ENCODE measurements around the gene ETFB. TPM values are rescaled to one million over a fixed set of nuclear protein-coding genes. Genes with fewer than 3 reads are reported as not detected.

ETFB gene
- total RNA-seq, 1 experiment from 2014 or later: 114 TPM

GRCh38 chr19:51372021-51372648, 5.9 kb upstream of the ETFB start:
- POLR2A ChIA-PET: no interaction called here
- H3K4me3 Mint-ChIP-seq (ENCODE audit: unreplicated experiment): no peak overlapping the region

GRCh38 chr19:51371186-51371690, 5.0 kb upstream of the ETFB start:
- intact Hi-C loops (cut with micrococcal nuclease): no loop called here
- no peaks in the 10 kb centered on the region for H3K9me3 Mint-ChIP-seq (ENCODE audit: unreplicated experiment)
- DNase-seq (ENCODE audit: unreplicated experiment): no peak
- no peaks in the 10 kb centered on the region for H3K4me1 Mint-ChIP-seq (ENCODE audit: insufficient read depth, unreplicated experiment)
- no peaks in the 10 kb centered on the region for H3K36me3 Mint-ChIP-seq (ENCODE audit: insufficient read depth, unreplicated experiment)
- no peaks in the 10 kb centered on the region for H3K27me3 Mint-ChIP-seq (ENCODE audit: insufficient read depth, unreplicated experiment)
- BruUV-seq (replicated peaks): no TSS peak
- CTCF ChIA-PET: interaction anchor here (0.8 to 1.4 kb wide), 3 partner anchors 65 to 413 kb away, joined by 3 to 4 read pairs (median 3); no protein-coding TSS in a partner anchor
- no peak for TF ChIP-seq CTCF (IDR thresholded peaks at IDR 0.05; ENCODE audit: unreplicated experiment)
- no peak overlapping the region for H3K27ac Mint-ChIP-seq (ENCODE audit: low read depth, unreplicated experiment)
- POLR2A ChIA-PET: no interaction called here
- no peak overlapping the region for H3K4me3 Mint-ChIP-seq (ENCODE audit: unreplicated experiment)

More at GRCh38 chr19:51372021-51372648, 5.9 kb upstream of the ETFB start:
- no peak for TF ChIP-seq CTCF (IDR thresholded peaks at IDR 0.05; ENCODE audit: unreplicated experiment)
- CTCF ChIA-PET: interaction anchor here (0.5 to 0.9 kb wide), 3 partner anchors 13 to 412 kb away, joined by 3 read pairs; no protein-coding TSS in a partner anchor
- no peak for DNase-seq (ENCODE audit: unreplicated experiment)
- Mint-ChIP-seq H3K27me3 (ENCODE audit: insufficient read depth, unreplicated experiment) (no peaks in the 10 kb centered on the region), H3K27ac (ENCODE audit: low read depth, unreplicated experiment) (no peak overlapping the region), H3K36me3 (ENCODE audit: insufficient read depth, unreplicated experiment) (no peaks in the 10 kb centered on the region), H3K9me3 (ENCODE audit: unreplicated experiment) (no peaks in the 10 kb centered on the region), H3K4me1 (ENCODE audit: insufficient read depth, unreplicated experiment) (no peaks in the 10 kb centered on the region)
- intact Hi-C loops (cut with micrococcal nuclease): no loop called here
- BruUV-seq (replicated peaks): no TSS peak

- CTCF ChIA-PET: interaction anchor here (0.7 to 1.4 kb wide), 4 partner anchors 28 to 283 kb away, joined by 3 to 4 read pairs (median 3); no protein-coding TSS in a partner anchor
- H3K27ac Mint-ChIP-seq (ENCODE audit: low read depth, unreplicated experiment): no peak overlapping the region
Measured at GRCh38 chr19:51370230-51370629, 4.0 kb upstream of the ETFB start.

More at GRCh38 chr19:51370230-51370629, 4.0 kb upstream of the ETFB start:
- no peak overlapping the region for H3K4me3 Mint-ChIP-seq (ENCODE audit: unreplicated experiment)
- BruUV-seq (replicated peaks): no TSS peak
- H3K4me1 Mint-ChIP-seq (ENCODE audit: insufficient read depth, unreplicated experiment): peaks cover 5% of the 10 kb centered on the region
- no peaks in the 10 kb centered on the region for H3K9me3 Mint-ChIP-seq (ENCODE audit: unreplicated experiment)
- intact Hi-C loops (cut with micrococcal nuclease): no loop called here
- H3K27me3 Mint-ChIP-seq (ENCODE audit: insufficient read depth, unreplicated experiment): no peaks in the 10 kb centered on the region
- POLR2A ChIA-PET: interaction anchor here (0.6 kb wide), 1 partner anchor 224 kb away, joined by 3 read pairs; no protein-coding TSS in a partner anchor
- peaks cover 3% of the 10 kb centered on the region for H3K36me3 Mint-ChIP-seq (ENCODE audit: insufficient read depth, unreplicated experiment)
- TF ChIP-seq CTCF (IDR thresholded peaks at IDR 0.05; ENCODE audit: unreplicated experiment): no peak
- no peak for DNase-seq (ENCODE audit: unreplicated experiment)
